OCI-LY7 (cell line): ENCODE data around the gene EIF4G2.

Experiments
- EZH2phosphoT487 ChIP-seq: fragments of 200-600 bp; sonication (generic); IDR thresholded peaks from 2 replicates; pipeline ENCODE4 v1.6.1; 2018; ENCODE audit warnings: low read depth, borderline replicate concordance, mild to moderate bottlenecking, mixed run types, antibody characterized with exemption, low read length, moderate library complexity, mixed read lengths
- TF ChIP-seq, protein P1 (sequence below): fragments of 200-600 bp; sonication (generic); conservative IDR thresholded peaks from 2 replicates; pipeline ENCODE4 v1.5.1; 2014; ENCODE audit warnings: mild to moderate bottlenecking, antibody characterized with exemption, low read length, moderate library complexity, mixed read lengths

DNA sequence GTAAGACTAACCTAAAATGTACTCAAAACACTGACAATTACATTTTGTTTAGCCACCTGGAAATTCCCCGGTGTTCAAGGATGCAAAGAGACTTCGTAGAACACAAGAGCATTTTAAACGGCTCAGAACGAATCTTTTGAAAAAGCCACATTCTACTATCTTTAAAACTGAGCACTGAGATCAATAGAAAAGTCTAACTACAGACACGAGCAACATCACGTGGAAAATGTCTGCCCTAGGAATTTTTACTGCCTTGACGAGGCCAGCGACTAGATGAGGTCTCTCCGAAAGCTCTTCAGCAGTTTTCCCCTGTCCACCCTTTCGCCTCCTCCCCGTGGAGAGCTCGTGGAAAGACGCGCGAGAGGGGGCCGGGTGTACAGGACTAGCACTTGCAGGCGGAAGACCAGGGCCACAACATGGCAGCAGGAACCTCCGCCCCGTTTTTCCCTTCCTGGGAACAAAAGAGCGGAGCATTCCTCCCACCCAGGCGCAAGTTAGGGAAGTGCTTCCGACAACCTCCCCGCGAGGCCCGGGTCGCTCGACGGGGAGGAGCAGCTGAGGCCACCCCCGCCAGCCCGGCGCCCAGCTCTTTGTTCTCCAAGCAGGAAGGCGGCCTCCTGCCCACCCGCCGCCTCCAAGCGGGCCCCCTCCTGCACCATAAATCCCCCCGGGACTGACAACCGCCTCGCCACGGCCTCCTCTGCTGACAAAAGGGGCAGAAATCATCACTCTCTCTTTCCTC is 1.1 kb downstream of the EIF4G2 start:
- TF ChIP-seq, protein P1, sequence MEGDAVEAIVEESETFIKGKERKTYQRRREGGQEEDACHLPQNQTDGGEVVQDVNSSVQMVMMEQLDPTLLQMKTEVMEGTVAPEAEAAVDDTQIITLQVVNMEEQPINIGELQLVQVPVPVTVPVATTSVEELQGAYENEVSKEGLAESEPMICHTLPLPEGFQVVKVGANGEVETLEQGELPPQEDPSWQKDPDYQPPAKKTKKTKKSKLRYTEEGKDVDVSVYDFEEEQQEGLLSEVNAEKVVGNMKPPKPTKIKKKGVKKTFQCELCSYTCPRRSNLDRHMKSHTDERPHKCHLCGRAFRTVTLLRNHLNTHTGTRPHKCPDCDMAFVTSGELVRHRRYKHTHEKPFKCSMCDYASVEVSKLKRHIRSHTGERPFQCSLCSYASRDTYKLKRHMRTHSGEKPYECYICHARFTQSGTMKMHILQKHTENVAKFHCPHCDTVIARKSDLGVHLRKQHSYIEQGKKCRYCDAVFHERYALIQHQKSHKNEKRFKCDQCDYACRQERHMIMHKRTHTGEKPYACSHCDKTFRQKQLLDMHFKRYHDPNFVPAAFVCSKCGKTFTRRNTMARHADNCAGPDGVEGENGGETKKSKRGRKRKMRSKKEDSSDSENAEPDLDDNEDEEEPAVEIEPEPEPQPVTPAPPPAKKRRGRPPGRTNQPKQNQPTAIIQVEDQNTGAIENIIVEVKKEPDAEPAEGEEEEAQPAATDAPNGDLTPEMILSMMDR: no peak
- no peak for TF ChIP-seq EZH2phosphoT487
